ENCODE data around the gene SP100. TPM values are rescaled to one million over a fixed set of nuclear protein-coding genes. Genes with fewer than 3 reads are reported as not detected.
"Not testable (repeated sequence)": the region's sequence is repeated elsewhere in the genome, so short reads cannot be mapped to it uniquely, and the experiment has no call there.

SP100 gene
- total RNA-seq, 1 donor from 2014 or later, result 110 TPM

- DNase-seq (ENCODE audit: low read depth, low spot score), result no peak
Measured at GRCh38 chr2:230457793-230458192, 41.8 kb downstream of the SP100 start.

- DNase-seq (ENCODE audit: low read depth, low spot score), result no peak
Measured at GRCh38 chr2:230459216-230459615, 43.2 kb downstream of the SP100 start.

- no peak for DNase-seq (ENCODE audit: low read depth, low spot score)
Measured at GRCh38 chr2:230471074-230471473, 55.1 kb downstream of the SP100 start.

GRCh38 chr2:230472621-230473018, 56.6 kb downstream of the SP100 start:
- no peak for DNase-seq (ENCODE audit: low read depth, low spot score)

GRCh38 chr2:230473378-230473777, 57.4 kb downstream of the SP100 start:
- no peak for DNase-seq (ENCODE audit: low read depth, low spot score)

GRCh38 chr2:230475143-230475542, 59.1 kb downstream of the SP100 start:
- DNase-seq (ENCODE audit: low read depth, low spot score), result no peak

- DNase-seq (ENCODE audit: low read depth, low spot score), result no peak
Measured at GRCh38 chr2:230485801-230486341, 69.9 kb downstream of the SP100 start.

- DNase-seq (ENCODE audit: low read depth, low spot score), result not testable (repeated sequence)
Measured at GRCh38 chr2:230491219-230491618, 75.2 kb downstream of the SP100 start.

- no peak for DNase-seq (ENCODE audit: low read depth, low spot score)
Measured at GRCh38 chr2:230492107-230492506, 76.1 kb downstream of the SP100 start.

- no peak for DNase-seq (ENCODE audit: low read depth, low spot score)
Measured at GRCh38 chr2:230494980-230495379, 79.0 kb downstream of the SP100 start.

GRCh38 chr2:230496891-230497290, 80.9 kb downstream of the SP100 start:
- no peak for DNase-seq (ENCODE audit: low read depth, low spot score)

GRCh38 chr2:230498506-230499107, 82.6 kb downstream of the SP100 start:
- no peak for DNase-seq (ENCODE audit: low read depth, low spot score)

- DNase-seq (ENCODE audit: low read depth, low spot score), result no peak
Measured at GRCh38 chr2:230502593-230502992, 86.6 kb downstream of the SP100 start.

GRCh38 chr2:230503798-230504197, 87.8 kb downstream of the SP100 start:
- DNase-seq (ENCODE audit: low read depth, low spot score), result no peak

GRCh38 chr2:230505162-230505561, 89.2 kb downstream of the SP100 start:
- DNase-seq (ENCODE audit: low read depth, low spot score), result no peak

GRCh38 chr2:230512955-230513748, 97.2 kb downstream of the SP100 start:
- no peak for DNase-seq (ENCODE audit: low read depth, low spot score)

- DNase-seq (ENCODE audit: low read depth, low spot score), result no peak
Measured at GRCh38 chr2:230520061-230520874, 104.3 kb downstream of the SP100 start.

- no peak for DNase-seq (ENCODE audit: low read depth, low spot score)
Measured at GRCh38 chr2:230520875-230521155, 104.8 kb downstream of the SP100 start.

- DNase-seq (ENCODE audit: low read depth, low spot score), result no peak
Measured at GRCh38 chr2:230521386-230521785, 105.4 kb downstream of the SP100 start.

- no peak for DNase-seq (ENCODE audit: low read depth, low spot score)
Measured at GRCh38 chr2:230525682-230526081, 109.7 kb downstream of the SP100 start.

GRCh38 chr2:230537531-230537976, 121.6 kb downstream of the SP100 start:
- DNase-seq (ENCODE audit: low read depth, low spot score), result no peak

- DNase-seq (ENCODE audit: low read depth, low spot score), result no peak
Measured at GRCh38 chr2:230540332-230540731, 124.3 kb downstream of the SP100 start.
